Left colon (tissue), 2 donors: ENCODE measurements around the gene LRRN3. TPM values are rescaled to one million over a fixed set of nuclear protein-coding genes. Genes with fewer than 3 reads are reported as not detected.
A peak's percentile ranks its signal among the peaks of the same experiment; 100 is the strongest.

ENCODE experiments used
- ATAC-seq: fragments of 200-7000 bp; cut with Tn5 transposase; one replicate; pipeline ENCODE4 v1.9.1; 2020; ENCODE audit warnings: mild to moderate bottlenecking, moderate library complexity
- DNase-seq, 2 donors: peaks; one replicate each; pipeline ENCODE4 v3.0.0-alpha.2; 2020
- intact Hi-C, 2 donors: fragments of 100-400 bp; cut with DNase I in 1 of 2; cut with micrococcal nuclease in 1 of 2; formaldehyde crosslinking; loops; one replicate each; pipeline versions ENCODE4 v1.11.2 to v1.14.0; 2022; cut with DNase I, micrococcal nuclease
- total RNA-seq, 2 donors: library from RNA; stranded (reverse); fragmentation: NEBNext Ultra II Directional; extraction: Animal tissue kit (Norgen Biotek cat#: 25700); gene quantifications; one replicate each; pipeline ENCODE4 v1.2.1, GENCODE V29; 2021
- donor health status: DM: no; HTN: no; CAD: no.
- donor health status: DM: yes; HTN: yes; CAD: no.

LRRN3 gene
- total RNA-seq, 2 donors from 2014 or later, result 0.09 to 0.20 TPM

DNA sequence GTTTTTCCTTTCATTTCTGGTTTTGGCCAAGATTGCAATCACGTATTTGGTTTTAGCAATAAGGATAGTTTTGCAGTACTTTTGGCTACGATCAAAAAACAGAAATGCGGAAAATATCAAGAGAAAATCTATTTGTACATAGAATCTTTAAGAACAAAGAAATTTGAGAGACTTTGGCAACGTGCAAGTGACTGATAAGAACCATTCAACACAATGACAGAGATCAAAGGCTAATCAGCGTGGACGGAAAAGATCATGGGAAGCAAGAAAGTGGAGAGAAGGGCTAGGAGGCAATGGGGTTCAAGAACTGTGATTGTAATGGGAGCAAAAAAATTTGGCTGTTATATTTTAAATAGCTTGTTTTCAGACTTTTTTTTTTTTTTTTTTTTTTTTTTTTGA lies 16.2 kb upstream of the LRRN3 start:
- no peak for ATAC-seq
- no peak for DNase-seq
- intact Hi-C loops, result no loop called here

GRCh38 chr7:111075498-111075897 lies 15.4 kb upstream of the LRRN3 start:
- DNase-seq (no peak), ATAC-seq (no peak)
- intact Hi-C loops, result no loop called here

- intact Hi-C loops, result no loop called here
- ATAC-seq (no peak), DNase-seq (no peak)
Observed at GRCh38 chr7:111076205-111076604, 14.7 kb upstream of the LRRN3 start.

- ATAC-seq (no peak), DNase-seq (no peak)
- intact Hi-C loops, result no loop called here
Observed at GRCh38 chr7:111077001-111077400, 13.9 kb upstream of the LRRN3 start.

GRCh38 chr7:111080495-111081105 lies 10.3 kb upstream of the LRRN3 start:
- DNase-seq, result no peak
- ATAC-seq, result no peak
- intact Hi-C loops, result no loop called here

GRCh38 chr7:111081546-111082267 lies 9.2 kb upstream of the LRRN3 start:
- ATAC-seq (no peak), DNase-seq (no peak)
- intact Hi-C loops, result no loop called here

- DNase-seq (no peak), ATAC-seq (no peak)
- intact Hi-C loops, result no loop called here
Observed at GRCh38 chr7:111082351-111082750, 8.6 kb upstream of the LRRN3 start.

- ATAC-seq (peak; percentile 47), DNase-seq (no peak)
Observed at GRCh38 chr7:111083413-111083812, 7.5 kb upstream of the LRRN3 start.

DNA sequence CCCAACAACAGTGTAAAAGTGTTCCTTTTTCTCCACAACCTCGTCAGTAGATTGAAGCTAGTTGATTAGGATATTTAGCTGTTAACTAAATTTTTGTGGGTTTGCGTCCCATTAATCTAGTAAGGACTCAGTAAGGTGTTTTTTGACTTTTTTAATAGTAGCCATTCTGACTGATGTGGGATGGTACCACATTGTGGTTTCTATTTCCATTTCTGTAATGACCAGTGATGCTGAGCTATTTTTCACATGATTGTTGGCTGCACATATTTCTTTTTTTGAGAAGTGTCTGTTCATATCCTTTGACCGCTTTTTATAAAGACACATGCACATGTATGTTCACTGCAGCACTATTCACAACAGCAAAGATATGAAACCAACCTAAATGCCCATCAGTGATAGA lies 5.6 kb upstream of the LRRN3 start:
- intact Hi-C loops, result no loop called here
- DNase-seq, result no peak
- ATAC-seq, result no peak

More at GRCh38 chr7:111083413-111083812, 7.5 kb upstream of the LRRN3 start:
- intact Hi-C loops, result no loop called here

GRCh38 chr7:111086532-111086931 lies 4.4 kb upstream of the LRRN3 start:
- DNase-seq, result no peak
- ATAC-seq, result no peak
- intact Hi-C loops, result no loop called here

DNA sequence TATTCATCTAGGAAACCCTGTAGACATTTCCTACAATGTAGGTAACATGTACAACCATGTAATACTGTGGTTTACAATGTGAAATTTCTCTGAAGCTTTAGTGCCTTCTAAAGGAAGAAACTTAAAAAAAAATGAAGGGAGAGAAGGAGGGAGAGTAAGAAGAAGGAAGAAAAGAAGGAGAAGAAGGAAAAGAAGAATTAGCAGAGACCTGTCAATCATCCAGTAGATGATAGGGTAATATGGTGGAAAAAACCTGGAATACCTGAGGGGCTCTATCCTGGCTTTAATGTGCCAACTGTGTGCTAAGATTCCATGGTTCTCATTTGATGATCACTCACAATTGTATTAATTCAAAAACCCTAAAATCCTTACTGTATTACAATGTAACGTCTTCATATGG lies 2.6 kb upstream of the LRRN3 start:
- DNase-seq, result no peak
- no peak for ATAC-seq
- intact Hi-C loops, result no loop called here

DNA sequence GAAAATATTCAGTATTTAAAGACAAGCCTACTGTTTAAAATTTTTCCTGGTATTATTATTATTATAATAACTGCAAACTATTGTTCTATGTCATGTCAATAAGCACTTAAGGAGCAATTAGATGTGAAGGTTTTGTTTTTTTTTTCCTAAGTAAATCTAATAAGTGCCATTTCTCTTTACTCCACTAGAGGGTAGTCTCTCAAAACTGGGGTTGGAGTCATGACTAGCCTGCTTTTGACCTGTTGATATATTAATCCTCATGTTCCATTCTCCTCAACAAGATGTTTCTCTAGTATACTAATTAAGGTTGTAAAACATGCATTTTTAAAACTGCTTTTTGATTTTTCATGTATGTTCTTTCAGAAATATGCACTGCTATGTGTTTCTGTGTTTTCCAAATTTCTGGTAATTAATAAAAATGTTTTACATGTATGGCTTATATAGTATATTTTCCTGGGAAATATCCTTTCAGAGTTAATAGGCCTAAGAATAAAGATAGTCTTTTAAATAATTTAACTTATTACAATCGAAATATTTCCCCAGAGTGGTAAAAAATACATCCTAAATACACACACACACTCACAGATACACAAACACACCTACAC lies 1.0 kb upstream of the LRRN3 start:
- ATAC-seq (peak; percentile 44), DNase-seq (no peak)
- intact Hi-C loops, result loop anchor here in 1 of 2 donors (10.0 kb wide), 2 partner anchors 395 to 645 kb away; no protein-coding TSS in a partner anchor

GRCh38 chr7:111091593-111092358 lies 849 bp downstream of the LRRN3 start:
- DNase-seq (no peak), ATAC-seq (no peak)
- intact Hi-C loops, result loop anchor here in 1 of 2 donors (10.0 kb wide), 2 partner anchors 393 to 643 kb away; no protein-coding TSS in a partner anchor

GRCh38 chr7:111092406-111093236 lies 1.7 kb downstream of the LRRN3 start:
- ATAC-seq (no peak), DNase-seq (no peak)
- intact Hi-C loops, result loop anchor here in 1 of 2 donors (10.0 kb wide), 2 partner anchors 392 to 642 kb away; no protein-coding TSS in a partner anchor

DNA sequence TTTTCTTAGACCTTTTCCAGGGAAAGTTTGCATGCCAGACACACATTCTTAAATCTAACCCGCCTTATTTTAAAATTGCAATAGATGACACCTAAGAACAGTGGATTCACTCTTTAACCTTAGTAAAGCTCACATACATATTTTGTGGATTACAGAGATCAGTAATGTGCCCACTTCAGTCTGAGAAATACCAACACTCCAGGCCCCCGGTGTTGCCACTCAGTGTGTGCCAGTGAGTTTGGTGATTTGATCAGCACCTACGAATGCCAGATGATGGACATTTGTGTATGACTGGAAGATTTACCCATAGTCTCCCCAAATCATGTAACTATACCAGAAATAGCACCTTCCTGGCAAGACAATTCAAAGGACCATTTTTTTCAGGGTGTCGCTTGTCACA lies 2.6 kb downstream of the LRRN3 start:
- DNase-seq (no peak), ATAC-seq (no peak)
- intact Hi-C loops, result loop anchor here in 1 of 2 donors (10.0 kb wide), 2 partner anchors 391 to 641 kb away; no protein-coding TSS in a partner anchor

DNA sequence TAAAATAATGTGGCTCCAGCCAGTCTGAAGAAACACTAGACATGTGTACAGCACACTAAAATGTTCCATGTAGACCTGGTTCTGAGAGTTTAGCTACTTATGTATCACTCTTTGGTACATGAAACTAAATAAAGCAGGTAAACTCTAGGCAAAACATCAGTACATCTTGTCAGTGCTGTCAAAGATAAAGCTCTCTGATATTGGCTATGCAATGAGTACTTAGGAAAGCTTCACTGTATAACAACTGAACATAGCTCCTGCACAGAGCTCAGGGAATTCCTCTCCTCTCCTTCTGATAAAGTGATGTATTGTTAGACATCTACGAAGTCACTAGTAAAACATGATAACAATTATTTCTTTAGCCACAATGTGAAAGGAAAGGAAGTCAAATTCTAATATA lies 3.5 kb downstream of the LRRN3 start:
- intact Hi-C loops, result loop anchor here in 1 of 2 donors (10.0 kb wide), 2 partner anchors 390 to 640 kb away; no protein-coding TSS in a partner anchor
- DNase-seq, result no peak
- no peak for ATAC-seq

DNA sequence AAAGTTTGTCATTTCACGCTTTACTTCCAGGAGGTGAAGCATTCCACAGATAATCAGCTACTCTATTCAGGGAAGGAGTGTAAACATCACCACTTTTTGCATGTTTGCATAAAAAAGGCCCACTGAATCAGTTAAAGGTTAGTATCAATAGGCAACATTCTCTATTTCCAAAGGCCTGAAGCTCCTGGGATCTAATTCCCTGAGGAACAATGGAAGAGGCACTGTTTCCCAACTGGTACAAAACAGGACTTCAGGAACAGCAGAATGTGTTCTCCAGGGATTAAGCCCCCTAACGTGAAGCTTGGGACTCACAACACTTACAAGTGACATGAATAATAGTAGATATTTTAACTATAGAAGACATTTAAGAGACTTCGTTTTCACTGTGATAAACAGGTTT lies 6.1 kb downstream of the LRRN3 start:
- intact Hi-C loops, result loop anchor here in 1 of 2 donors (10.0 kb wide), 2 partner anchors 388 to 638 kb away; no protein-coding TSS in a partner anchor
- no peak for DNase-seq
- ATAC-seq, result no peak
